ENCODE results near the gene GDF7.

Gene GDF7

GRCh38 chr2:20691076-20691734 lies 24.3 kb downstream of the GDF7 start:
- no peak for TF ChIP-seq EZH2 (IDR thresholded peaks at IDR 0.05; ENCODE audit: borderline replicate concordance, low read depth, low read length, severe bottlenecking)
- TF ChIP-seq, protein P1, sequence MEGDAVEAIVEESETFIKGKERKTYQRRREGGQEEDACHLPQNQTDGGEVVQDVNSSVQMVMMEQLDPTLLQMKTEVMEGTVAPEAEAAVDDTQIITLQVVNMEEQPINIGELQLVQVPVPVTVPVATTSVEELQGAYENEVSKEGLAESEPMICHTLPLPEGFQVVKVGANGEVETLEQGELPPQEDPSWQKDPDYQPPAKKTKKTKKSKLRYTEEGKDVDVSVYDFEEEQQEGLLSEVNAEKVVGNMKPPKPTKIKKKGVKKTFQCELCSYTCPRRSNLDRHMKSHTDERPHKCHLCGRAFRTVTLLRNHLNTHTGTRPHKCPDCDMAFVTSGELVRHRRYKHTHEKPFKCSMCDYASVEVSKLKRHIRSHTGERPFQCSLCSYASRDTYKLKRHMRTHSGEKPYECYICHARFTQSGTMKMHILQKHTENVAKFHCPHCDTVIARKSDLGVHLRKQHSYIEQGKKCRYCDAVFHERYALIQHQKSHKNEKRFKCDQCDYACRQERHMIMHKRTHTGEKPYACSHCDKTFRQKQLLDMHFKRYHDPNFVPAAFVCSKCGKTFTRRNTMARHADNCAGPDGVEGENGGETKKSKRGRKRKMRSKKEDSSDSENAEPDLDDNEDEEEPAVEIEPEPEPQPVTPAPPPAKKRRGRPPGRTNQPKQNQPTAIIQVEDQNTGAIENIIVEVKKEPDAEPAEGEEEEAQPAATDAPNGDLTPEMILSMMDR (IDR thresholded peaks at IDR 0.05; ENCODE audit: borderline replicate concordance, extremely low read depth, low read length, poor library complexity, severe bottlenecking) = no peak
- no peaks in the 10 kb centered on the region for H3K79me2 ChIP-seq (ENCODE audit: insufficient read depth, low read length)

GRCh38 chr2:20692081-20692480 lies 25.1 kb downstream of the GDF7 start:
- Histone ChIP-seq H3K9ac (ENCODE audit: low read depth, low read length) (no peak overlapping the region), H3K27ac (ENCODE audit: low read length) (no peak overlapping the region), H3K79me2 (ENCODE audit: insufficient read depth, low read length) (no peaks in the 10 kb centered on the region), H3K27me3 (ENCODE audit: insufficient read depth, low read length, poor library complexity) (no peaks in the 10 kb centered on the region), H3K4me2 (ENCODE audit: insufficient read depth, low read length) (no peak overlapping the region), H3K4me1 (ENCODE audit: insufficient read depth, low read length) (no peaks in the 10 kb centered on the region), H3K4me3 (ENCODE audit: low read depth in 1 of 2, low read length in 2 of 2) (no peak overlapping the region), H3K36me3 (ENCODE audit: insufficient read depth, low read length) (peaks cover 10% of the 10 kb centered on the region), H4K20me1 (ENCODE audit: insufficient read depth, low read length) (no peaks in the 10 kb centered on the region), H2AFZ (ENCODE audit: low read depth, low read length) (no peak overlapping the region), H3K9me3 (ENCODE audit: insufficient read depth, low read length, severe bottlenecking) (no peaks in the 10 kb centered on the region)
- no peak for TF ChIP-seq EZH2 (IDR thresholded peaks at IDR 0.05; ENCODE audit: borderline replicate concordance, low read depth, low read length, severe bottlenecking)
- TF ChIP-seq, protein P1 (IDR thresholded peaks at IDR 0.05; ENCODE audit: borderline replicate concordance, extremely low read depth, low read length, poor library complexity, severe bottlenecking) = no peak
- DNase-seq = no peak
- no peak for ATAC-seq (ENCODE audit: insufficient read depth, low read depth)

More at GRCh38 chr2:20691076-20691734, 24.3 kb downstream of the GDF7 start:
- Histone ChIP-seq H3K4me1 (ENCODE audit: insufficient read depth, low read length) (no peaks in the 10 kb centered on the region), H3K27me3 (ENCODE audit: insufficient read depth, low read length, poor library complexity) (no peaks in the 10 kb centered on the region), H2AFZ (ENCODE audit: low read depth, low read length) (no peak overlapping the region), H3K9me3 (ENCODE audit: insufficient read depth, low read length, severe bottlenecking) (no peaks in the 10 kb centered on the region), H3K36me3 (ENCODE audit: insufficient read depth, low read length) (peaks cover 10% of the 10 kb centered on the region), H4K20me1 (ENCODE audit: insufficient read depth, low read length) (no peaks in the 10 kb centered on the region), H3K4me2 (ENCODE audit: insufficient read depth, low read length) (no peak overlapping the region), H3K27ac (ENCODE audit: low read length) (no peak overlapping the region), H3K9ac (ENCODE audit: low read depth, low read length) (no peak overlapping the region), H3K4me3 (ENCODE audit: low read depth in 1 of 2, low read length in 2 of 2) (no peak overlapping the region)
- no peak for DNase-seq
- no peak for ATAC-seq (ENCODE audit: insufficient read depth, low read depth)

DNA sequence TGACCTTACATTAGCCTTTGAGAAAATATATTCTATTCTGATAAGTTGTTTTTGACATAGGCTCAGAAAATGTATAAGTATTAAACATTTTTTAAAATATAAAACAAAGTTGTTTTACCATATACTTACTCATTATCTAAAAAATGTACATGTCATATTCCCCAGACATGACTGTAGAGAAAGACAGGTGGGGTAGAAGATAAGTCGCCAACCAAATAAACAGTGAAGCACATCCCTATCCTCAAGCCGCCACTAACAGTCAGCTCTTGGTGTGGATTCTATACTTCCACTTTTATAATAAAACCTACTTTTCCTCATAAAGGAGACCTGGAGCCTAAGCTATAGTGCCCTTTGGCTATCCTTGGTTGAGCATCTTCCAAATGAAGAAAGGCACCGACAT lies 26.4 kb downstream of the GDF7 start:
- H2AFZ ChIP-seq (ENCODE audit: low read depth, low read length) = no peak overlapping the region
- H3K4me3 ChIP-seq (ENCODE audit: low read depth in 1 of 2, low read length in 2 of 2) = no peak overlapping the region
- H3K9me3 ChIP-seq (ENCODE audit: insufficient read depth, low read length, severe bottlenecking) = no peaks in the 10 kb centered on the region
- no peak overlapping the region for H3K27ac ChIP-seq (ENCODE audit: low read length)
- no peak overlapping the region for H3K9ac ChIP-seq (ENCODE audit: low read depth, low read length)
- no peak overlapping the region for H3K4me2 ChIP-seq (ENCODE audit: insufficient read depth, low read length)
- H4K20me1 ChIP-seq (ENCODE audit: insufficient read depth, low read length) = no peaks in the 10 kb centered on the region
- H3K79me2 ChIP-seq (ENCODE audit: insufficient read depth, low read length) = no peaks in the 10 kb centered on the region
- no peak for DNase-seq
- H3K4me1 ChIP-seq (ENCODE audit: insufficient read depth, low read length) = no peaks in the 10 kb centered on the region
- no peak for ATAC-seq (ENCODE audit: insufficient read depth, low read depth)
- no peaks in the 10 kb centered on the region for H3K27me3 ChIP-seq (ENCODE audit: insufficient read depth, low read length, poor library complexity)
- peaks cover 4% of the 10 kb centered on the region for H3K36me3 ChIP-seq (ENCODE audit: insufficient read depth, low read length)
- TF ChIP-seq EZH2 (IDR thresholded peaks at IDR 0.05; ENCODE audit: borderline replicate concordance, low read depth, low read length, severe bottlenecking) = no peak
- TF ChIP-seq, protein P1 (IDR thresholded peaks at IDR 0.05; ENCODE audit: borderline replicate concordance, extremely low read depth, low read length, poor library complexity, severe bottlenecking) = no peak
